ENCODE measurements around the gene GRIK5.
"Not testable (repeated sequence)": the region's sequence is repeated elsewhere in the genome, so short reads cannot be mapped to it uniquely, and the experiment has no call there.

GRIK5 gene, protein sequence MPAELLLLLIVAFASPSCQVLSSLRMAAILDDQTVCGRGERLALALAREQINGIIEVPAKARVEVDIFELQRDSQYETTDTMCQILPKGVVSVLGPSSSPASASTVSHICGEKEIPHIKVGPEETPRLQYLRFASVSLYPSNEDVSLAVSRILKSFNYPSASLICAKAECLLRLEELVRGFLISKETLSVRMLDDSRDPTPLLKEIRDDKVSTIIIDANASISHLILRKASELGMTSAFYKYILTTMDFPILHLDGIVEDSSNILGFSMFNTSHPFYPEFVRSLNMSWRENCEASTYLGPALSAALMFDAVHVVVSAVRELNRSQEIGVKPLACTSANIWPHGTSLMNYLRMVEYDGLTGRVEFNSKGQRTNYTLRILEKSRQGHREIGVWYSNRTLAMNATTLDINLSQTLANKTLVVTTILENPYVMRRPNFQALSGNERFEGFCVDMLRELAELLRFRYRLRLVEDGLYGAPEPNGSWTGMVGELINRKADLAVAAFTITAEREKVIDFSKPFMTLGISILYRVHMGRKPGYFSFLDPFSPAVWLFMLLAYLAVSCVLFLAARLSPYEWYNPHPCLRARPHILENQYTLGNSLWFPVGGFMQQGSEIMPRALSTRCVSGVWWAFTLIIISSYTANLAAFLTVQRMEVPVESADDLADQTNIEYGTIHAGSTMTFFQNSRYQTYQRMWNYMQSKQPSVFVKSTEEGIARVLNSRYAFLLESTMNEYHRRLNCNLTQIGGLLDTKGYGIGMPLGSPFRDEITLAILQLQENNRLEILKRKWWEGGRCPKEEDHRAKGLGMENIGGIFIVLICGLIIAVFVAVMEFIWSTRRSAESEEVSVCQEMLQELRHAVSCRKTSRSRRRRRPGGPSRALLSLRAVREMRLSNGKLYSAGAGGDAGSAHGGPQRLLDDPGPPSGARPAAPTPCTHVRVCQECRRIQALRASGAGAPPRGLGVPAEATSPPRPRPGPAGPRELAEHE

DNA sequence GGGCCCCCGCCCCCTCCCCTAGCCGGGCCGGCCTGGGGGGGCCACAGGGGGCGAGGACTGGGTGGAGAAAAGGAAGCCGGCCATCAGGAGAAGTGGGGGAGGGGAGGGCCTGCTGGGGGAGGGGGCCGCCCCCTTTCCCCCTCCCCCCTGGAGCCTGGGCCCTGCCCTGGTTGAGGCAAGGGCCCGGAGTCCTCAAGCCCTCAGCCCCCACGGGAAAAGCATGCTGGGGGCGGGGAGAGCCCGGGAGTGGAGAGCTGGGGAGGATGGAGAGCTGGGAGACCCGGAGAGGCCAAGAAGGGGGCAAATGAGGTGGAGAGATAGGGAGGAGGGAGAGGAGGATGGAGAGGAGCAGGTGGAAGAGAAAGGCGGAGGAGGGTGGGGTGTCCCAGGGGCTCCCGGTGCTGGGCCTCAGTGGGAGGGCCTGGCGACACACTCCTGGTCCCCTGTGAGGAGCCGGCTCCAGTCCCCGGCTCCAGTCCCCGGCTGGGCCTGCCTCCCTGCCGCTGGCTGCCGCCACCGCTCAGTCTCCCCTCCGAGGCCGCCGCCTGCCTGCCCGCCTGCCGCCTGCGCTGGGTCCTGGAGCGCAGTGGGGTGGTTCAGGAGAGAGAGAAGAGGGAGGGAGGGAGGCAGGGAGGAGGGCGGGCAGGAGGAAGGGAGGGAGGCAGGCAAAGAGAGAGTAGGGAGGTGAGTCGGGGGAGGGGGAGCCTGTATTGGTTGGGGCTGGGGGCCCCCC, at the start of gene GRIK5:
Gene GRIK5, minus strand, starts transcription at position 588 of the 733 bp plus-strand sequence. CDS start 4,436 bp downstream, outside the sequence.
- in situ Hi-C loops (cut with HindIII; ENCODE audit: low pct_ligation_motif_present, low pct_unique_long_range_greater_than_20kb, low sequenced_read_pairs) = no loop called here
- DNase-seq = no peak

DNA sequence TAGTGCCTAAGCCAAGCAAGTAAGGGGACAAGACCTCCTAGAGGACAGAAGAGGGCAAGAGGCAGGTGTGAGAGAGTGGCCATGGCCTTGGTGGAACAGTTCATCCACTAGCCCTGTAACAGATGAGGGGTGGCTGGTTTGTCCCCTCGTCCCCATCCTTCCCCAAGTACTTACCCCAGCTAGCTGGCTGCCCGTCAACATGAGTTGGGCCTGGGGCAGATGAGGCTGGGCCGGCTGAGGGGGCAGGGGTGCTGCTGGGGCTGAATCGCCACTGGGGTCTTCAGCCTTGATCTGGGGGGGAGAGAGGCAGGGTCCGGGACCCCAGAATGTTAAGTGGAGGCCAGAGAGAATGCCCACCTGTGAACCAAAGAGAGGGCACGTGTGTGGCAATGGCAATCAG, 47.1 kb upstream of the GRIK5 start:
- DNase-seq = no peak
- in situ Hi-C loops (cut with HindIII; ENCODE audit: low pct_ligation_motif_present, low pct_unique_long_range_greater_than_20kb, low sequenced_read_pairs) = no loop called here

DNA sequence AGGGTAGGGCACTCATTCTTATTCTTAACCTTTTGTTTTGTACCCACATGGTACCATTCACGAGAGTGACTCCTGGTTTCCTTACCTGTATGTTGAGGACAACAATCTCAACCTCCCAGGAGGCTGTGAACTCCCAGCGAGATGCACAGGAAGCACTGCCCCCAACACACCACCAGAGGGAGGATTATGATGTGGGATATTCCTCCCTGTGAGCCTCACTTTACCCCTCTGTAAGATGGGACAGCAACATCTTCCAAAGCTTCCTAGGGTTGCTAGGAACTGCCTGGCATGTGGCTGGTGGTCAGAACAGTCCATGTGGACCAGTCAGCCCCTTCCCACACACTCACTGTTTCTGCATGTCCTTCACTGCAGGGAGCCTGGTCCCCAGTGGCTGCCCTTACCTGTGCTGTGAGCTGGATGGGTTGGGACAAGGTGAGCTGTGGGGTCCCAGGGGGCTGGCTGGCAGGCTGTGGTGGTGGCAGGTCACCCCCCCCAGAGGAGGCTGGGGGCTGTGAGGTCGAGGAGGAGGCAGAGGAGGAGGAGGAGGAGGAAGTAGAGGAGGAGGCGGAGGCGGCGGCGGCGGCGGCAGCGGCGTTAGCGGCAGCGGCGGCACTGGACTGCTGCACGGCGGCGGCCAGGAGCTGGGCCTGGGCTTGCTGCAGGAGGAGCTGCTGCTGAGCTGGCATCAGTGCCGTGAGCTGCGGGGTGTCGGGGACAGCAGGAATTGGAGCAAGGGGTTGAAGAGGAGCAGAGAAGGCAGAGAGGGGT, 46.5 kb upstream of the GRIK5 start:
- in situ Hi-C loops (cut with HindIII; ENCODE audit: low pct_ligation_motif_present, low pct_unique_long_range_greater_than_20kb, low sequenced_read_pairs) = no loop called here
- no peak for DNase-seq

DNA sequence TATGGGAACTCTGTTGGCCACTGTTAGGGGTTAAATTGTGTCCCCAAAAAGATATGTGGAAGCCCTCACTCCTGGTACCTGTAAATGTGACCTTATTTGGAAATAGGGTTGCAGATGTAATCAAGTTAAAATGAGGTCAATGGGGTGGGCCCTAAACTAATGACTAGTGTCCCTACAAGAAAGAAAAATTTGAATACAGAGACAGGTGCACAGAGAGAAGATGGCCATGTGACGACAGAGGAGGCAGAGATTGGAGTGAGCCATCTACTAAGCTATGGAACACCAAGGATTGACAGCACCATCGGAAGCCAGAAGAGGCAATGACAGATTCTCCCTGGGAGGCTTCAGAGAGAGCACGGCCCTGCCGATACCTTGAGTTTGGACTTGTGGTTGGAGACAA, 45.7 kb upstream of the GRIK5 start:
- in situ Hi-C loops (cut with HindIII; ENCODE audit: low pct_ligation_motif_present, low pct_unique_long_range_greater_than_20kb, low sequenced_read_pairs) = no loop called here
- no peak for DNase-seq

DNA sequence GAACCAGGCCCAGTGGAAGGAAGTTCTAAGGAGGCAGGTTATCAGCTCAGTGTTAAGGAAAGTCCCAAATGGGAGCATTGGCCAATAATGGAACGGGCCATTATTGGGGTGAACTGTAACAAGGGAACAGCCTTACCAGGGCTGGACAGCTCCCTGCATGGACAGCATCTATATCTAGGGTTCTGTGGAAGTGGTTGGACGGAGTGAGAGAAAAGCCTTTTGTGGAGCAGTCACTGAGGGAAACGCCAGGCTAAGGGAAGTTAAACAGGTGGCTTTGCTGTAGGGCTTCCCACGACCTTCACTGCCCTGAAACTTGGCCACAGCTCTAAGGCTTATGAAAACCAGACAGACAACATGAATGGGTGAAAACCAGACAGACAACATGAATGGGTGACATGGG, 45.2 kb upstream of the GRIK5 start:
- in situ Hi-C loops (cut with HindIII; ENCODE audit: low pct_ligation_motif_present, low pct_unique_long_range_greater_than_20kb, low sequenced_read_pairs) = no loop called here
- peak; percentile 16 for DNase-seq

DNA sequence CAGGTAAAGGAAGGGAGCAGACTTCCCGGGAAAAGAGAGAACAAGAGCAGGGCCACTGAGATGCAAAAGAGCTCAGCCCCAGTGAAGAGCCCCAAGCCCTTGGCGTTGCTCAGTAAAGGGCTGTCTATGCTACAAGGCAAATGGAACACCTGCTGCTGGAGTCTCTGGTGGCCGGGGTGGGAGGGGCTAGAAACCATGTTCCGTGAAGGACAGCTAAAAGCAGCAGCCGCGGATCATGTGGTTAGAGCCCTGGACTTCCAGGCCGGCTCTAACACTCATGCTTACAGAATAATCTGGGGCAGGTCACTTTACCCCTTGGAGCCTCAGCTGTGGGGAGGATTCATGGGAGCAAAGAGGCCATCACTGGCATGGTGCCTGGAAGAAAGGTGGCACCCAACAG, 44.4 kb upstream of the GRIK5 start:
- in situ Hi-C loops (cut with HindIII; ENCODE audit: low pct_ligation_motif_present, low pct_unique_long_range_greater_than_20kb, low sequenced_read_pairs) = no loop called here

DNA sequence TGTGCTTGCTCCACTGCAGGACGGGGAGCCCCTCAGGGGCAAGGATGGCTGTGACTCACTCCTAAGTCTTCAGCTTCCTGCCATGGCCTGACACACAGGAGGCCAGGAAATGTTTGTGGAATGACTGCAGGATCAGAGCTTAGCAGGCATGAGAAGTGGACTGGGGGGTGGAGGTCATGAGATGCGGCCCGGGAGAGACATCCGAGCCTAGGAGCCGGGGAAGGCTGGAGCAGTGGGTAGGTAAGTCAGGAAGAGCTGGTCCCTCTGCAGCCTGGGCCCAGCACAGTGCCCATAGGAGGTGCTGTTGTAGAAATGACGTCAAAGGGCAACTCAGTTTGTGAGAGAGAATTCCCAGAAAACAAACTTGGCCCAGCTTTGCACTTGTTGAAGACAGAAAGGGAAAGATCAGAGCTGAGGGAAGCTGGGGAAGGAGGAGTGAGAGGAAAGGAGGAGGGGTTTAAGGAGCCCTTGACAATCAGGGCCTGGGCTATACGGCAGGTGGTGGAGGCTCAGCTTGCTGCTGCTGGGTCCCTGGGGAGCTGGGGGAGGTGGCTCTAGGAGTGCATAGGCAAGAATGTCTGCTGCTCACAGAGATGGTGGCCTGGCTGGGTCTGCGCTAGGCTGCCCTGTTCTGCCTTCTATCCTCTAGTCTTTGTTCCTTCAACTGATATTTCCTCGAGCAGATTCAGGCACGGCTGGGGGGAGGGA, 43.8 kb upstream of the GRIK5 start:
- DNase-seq = peak; percentile 87
- in situ Hi-C loops (cut with HindIII; ENCODE audit: low pct_ligation_motif_present, low pct_unique_long_range_greater_than_20kb, low sequenced_read_pairs) = no loop called here

More for the DNA sequence above, 44.4 kb upstream of the GRIK5 start:
- DNase-seq = peak; percentile 32

DNA sequence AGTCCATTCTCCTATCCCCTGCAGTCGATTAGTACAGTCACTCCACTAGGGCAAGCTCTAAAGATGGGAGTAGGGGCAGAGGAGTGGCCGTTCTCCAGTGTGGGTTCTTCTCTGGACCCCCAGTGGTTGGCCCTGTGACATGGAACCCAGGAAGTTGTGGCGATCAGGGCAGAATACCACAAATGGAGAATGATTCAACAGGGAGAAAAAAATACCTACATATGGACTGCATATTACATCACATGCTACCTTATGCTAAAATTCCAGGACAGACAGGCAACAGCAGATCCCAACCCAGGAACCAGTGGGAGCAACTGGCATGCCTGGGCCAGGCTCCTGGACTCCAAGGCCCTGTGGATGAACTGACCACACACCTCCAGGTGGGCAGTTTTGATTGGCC, 41.8 kb upstream of the GRIK5 start:
- in situ Hi-C loops (cut with HindIII; ENCODE audit: low pct_ligation_motif_present, low pct_unique_long_range_greater_than_20kb, low sequenced_read_pairs) = no loop called here
- DNase-seq = no peak

DNA sequence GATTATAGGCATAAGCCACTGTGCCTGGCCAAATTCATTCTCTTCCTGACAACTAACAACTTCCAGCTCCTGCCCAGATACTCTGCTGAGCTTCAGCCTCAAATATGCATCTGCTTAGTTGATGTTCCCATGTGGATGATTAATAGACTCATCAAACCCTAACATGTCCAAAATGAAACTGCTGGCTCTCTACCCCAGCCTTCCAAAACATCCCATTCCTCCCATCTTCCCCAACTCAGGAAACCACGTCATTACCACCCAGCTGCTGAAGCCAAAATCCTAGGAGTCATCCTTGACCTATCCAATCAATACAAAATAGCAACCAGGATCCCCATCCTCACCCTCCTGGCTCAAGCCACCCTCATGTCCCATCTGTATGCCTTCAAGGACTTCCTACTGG, 41.4 kb upstream of the GRIK5 start:
- in situ Hi-C loops (cut with HindIII; ENCODE audit: low pct_ligation_motif_present, low pct_unique_long_range_greater_than_20kb, low sequenced_read_pairs) = no loop called here

DNA sequence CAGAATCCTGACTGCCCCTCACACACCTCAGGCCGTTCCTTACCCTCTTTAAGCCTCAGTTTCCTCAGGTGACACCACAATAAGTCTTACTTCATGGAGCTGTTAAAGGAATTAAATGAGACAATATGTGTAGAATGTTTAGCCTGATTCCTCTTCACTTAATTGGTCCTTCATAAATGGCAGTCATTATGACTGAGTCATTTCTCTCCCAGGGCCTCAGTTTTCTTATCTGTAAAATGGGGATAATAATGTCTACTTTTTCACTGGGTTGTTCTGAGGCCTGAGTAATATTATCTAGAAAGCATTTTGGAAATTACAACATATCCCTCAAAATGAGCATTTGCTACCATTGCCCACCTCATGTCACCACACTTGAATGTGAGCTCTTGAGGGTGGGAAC, 40.7 kb upstream of the GRIK5 start:
- in situ Hi-C loops (cut with HindIII; ENCODE audit: low pct_ligation_motif_present, low pct_unique_long_range_greater_than_20kb, low sequenced_read_pairs) = no loop called here
- DNase-seq = no peak

More for the DNA sequence above, 41.4 kb upstream of the GRIK5 start:
- no peak for DNase-seq

DNA sequence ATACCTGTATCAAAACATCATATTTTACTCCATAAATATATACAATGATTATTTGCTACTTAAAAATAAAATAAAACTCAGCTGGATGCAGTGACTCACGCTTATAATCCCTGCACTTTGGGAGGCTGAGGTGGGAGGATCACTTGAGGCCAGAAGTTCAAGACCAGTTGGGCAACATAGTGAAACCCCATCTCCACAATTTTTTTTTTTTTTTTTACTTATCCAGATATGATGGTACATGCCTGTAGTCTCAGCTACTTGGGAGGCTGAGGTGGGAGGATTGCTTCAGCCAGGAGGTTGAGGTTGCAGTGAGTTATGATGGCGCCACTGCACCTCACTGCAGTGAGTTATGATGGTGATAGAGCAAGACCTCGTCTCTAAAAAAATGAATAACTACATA, 39.9 kb upstream of the GRIK5 start:
- no peak for DNase-seq
- in situ Hi-C loops (cut with HindIII; ENCODE audit: low pct_ligation_motif_present, low pct_unique_long_range_greater_than_20kb, low sequenced_read_pairs) = no loop called here

DNA sequence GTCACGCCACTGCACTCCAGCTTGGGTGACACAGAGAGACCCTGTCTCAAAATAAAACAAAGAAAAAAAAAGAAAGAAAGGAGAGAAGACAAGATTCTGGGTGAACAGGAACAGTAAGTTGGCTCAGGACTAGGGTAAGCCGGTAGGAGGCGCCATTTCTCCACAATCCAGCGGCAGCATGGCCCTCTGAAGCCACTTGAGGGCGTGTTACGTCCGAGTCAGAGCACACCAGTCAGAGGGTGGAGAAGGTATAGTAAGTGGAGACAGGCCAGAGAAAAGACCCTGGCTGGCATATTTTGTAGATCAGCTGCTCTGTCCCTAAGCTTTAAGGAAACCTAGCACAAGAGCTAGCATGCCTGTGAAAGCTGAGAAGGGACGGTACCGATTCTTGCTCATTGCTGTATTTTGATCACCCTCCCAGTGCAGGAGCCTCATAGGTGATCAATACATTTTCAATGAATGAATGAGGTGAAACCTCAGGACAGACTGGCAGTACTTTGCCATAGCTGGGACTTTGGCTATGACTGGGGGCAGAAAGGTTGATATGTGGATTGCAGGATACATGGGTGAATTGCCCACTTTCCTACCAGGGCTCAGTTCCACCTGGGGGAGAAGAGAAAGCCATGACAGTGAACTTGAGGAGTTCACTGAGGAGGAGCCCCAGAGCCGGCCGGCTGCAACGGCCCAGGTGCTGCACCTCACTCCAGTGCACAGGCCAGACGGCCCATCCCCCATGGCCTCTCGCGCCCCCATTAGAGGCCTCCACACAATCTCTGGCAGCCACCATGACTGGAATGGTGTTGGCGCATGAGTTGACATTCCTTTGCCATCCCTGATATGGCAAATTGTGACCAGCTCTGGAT, 38.8 kb upstream of the GRIK5 start:
- DNase-seq = peak; percentile 81
- in situ Hi-C loops (cut with HindIII; ENCODE audit: low pct_ligation_motif_present, low pct_unique_long_range_greater_than_20kb, low sequenced_read_pairs) = no loop called here

DNA sequence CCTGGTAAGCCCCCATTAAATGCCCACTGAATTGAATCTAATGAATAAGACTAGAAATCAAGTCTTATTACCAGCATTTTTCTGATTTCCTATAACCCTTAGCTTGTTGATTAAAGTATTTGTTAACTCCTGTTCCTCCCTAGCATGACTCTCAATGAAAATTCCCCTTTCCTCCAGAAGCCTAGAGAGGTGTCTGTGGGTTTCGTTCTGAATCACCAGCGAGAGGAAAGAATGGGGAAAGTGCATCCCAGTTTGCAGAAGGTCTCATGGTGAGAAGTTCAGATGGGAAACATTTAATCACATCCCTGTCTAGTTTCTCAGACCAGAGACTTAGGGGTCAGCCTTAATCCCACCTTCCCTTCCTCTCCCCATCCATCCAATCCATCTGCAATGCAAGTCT, 35.4 kb upstream of the GRIK5 start:
- in situ Hi-C loops (cut with HindIII; ENCODE audit: low pct_ligation_motif_present, low pct_unique_long_range_greater_than_20kb, low sequenced_read_pairs) = no loop called here
- DNase-seq = no peak

DNA sequence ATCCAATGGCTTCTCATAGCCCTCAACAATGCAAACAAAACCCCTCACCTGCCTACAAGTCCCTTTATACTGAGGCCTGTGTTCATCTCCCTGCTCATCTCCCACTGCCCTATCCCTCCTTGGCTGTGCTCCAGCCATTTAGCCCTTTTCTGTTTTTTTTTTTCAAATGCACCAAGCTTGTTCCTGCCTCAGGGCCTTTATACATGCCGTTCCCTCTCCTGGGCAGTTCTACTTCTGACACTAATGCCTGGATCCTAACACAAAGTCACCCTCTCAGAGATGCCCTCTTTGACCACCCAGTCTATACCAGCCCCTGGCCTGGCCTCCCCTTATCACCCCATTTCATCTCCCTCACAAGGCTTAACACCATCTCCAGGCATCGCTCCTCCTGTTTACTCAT, 32.9 kb upstream of the GRIK5 start:
- in situ Hi-C loops (cut with HindIII; ENCODE audit: low pct_ligation_motif_present, low pct_unique_long_range_greater_than_20kb, low sequenced_read_pairs) = no loop called here
- no peak for DNase-seq

DNA sequence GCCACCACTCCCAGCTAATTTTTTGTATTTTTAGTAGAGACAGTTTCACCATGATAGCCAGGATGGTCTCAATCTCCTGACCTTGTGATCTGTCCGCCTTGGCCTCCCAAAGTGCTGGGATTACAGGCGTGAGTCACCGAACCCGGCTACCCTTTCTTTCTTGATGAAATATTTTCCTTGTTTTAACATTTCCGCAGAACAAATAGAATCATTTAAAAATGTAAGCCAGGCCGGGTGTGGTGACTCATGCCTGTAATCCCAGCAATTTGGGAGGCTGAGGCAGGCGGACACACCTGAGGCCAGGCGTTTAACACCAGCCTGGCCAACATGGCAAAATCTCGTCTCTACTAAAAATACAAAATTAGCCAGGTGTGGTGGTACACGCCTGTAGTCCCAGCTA, 30.2 kb upstream of the GRIK5 start:
- in situ Hi-C loops (cut with HindIII; ENCODE audit: low pct_ligation_motif_present, low pct_unique_long_range_greater_than_20kb, low sequenced_read_pairs); DNase-seq: not testable (repeated sequence)

DNA sequence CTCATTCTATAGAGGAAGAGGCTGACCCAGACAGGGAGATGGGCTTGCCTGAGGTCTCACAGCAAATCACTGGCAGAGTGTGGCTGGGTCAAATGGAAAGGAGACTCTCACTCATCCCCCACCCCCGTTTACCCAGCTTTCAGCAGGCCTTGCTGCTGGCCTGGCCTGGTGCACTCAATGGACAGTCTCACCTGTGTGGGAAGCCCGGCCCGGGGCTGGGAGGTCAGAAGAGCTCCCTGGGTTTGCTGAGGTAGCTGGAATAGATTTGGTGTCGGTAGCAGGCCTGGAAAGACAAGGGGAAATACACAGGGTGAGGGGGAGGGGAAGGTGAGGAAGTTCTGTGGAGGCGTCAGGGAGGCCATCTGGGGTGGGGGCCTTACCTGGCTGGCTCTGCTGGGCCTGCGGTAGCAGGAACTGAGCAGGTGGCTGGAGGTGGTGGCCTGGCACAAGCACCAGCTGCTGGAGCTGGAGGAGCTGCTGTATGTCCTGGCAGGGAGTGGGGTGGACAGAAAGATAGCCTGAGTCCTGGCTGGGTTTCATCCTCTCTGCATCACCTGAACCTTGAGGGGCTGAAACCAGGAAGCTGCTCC, 29.4 kb upstream of the GRIK5 start:
- no peak for DNase-seq
- in situ Hi-C loops (cut with HindIII; ENCODE audit: low pct_ligation_motif_present, low pct_unique_long_range_greater_than_20kb, low sequenced_read_pairs) = no loop called here

Measured in ACHN (cell line).